ENCODE results near the gene AOAH. TPM values are rescaled to one million over a fixed set of nuclear protein-coding genes. Genes with fewer than 3 reads are reported as not detected.

AOAH gene
- total RNA-seq, 1 donor from 2014 or later = 14.0 TPM

DNA sequence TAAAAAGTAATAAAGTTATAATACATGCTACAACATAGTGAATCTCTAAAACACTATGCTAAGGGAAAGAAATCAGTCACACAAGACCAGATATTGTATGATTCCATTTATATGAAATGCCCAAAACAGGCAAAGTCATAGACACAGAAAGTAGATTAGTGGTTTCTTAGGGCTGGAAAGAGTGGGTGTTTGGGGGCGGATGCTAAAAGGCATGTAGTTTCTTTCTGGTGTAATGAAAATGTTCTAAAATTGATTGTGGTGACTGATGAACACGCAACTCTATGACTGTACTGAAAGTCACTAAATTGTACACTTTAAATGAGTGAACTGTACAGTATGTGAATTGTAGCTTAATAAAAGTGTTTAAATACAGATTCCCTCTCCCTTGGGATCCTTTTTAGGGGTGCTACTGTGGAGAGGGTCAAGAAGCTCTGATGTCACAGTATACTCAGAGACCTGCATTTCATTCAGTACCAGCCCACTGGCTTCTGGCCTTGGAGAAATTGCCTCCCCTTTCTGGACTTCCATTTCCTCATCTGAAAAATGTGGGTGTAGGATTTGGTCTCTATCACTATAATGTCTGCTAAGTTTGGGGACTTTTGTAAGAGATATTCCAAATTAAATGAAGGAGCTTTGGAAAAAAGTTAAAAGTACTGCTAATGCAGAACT, 46.4 kb downstream of the AOAH start:
- no peaks in the 10 kb centered on the region for H3K27me3 Mint-ChIP-seq (ENCODE audit: insufficient read depth)
- intact Hi-C loops (cut with micrococcal nuclease) = loop anchor here (1.0 to 5.0 kb wide), 15 partner anchors 8 to 769 kb away; partner anchors contain the start of gene ELMO1
- H3K9me3 Mint-ChIP-seq = no peaks in the 10 kb centered on the region
- H3K4me3 Mint-ChIP-seq = peak overlapping the region; percentile 67
- H3K36me3 Mint-ChIP-seq (ENCODE audit: low read depth) = peaks cover 6% of the 10 kb centered on the region
- peak overlapping the region; percentile 89 for H3K27ac Mint-ChIP-seq
- H3K4me1 Mint-ChIP-seq (ENCODE audit: low read depth) = peaks cover 56% of the 10 kb centered on the region
- no peak for DNase-seq (ENCODE audit: low spot score)

- peaks cover 12% of the 10 kb centered on the region for H3K36me3 Mint-ChIP-seq (ENCODE audit: low read depth)
- no peaks in the 10 kb centered on the region for H3K27me3 Mint-ChIP-seq (ENCODE audit: insufficient read depth)
- H3K9me3 Mint-ChIP-seq = no peaks in the 10 kb centered on the region
- H3K4me3 Mint-ChIP-seq = no peak overlapping the region
- H3K4me1 Mint-ChIP-seq (ENCODE audit: low read depth) = peaks cover 71% of the 10 kb centered on the region
- intact Hi-C loops (cut with micrococcal nuclease) = no loop called here
- H3K27ac Mint-ChIP-seq = no peak overlapping the region
- no peak for DNase-seq (ENCODE audit: low spot score)
These were observed 50.6 kb downstream of the AOAH start for GRCh38 chr7:36673703-36674102.

- DNase-seq (ENCODE audit: low spot score) = no peak
- intact Hi-C loops (cut with micrococcal nuclease) = loop anchor here (1.0 to 2.0 kb wide), 3 partner anchors 69 to 230 kb away; no protein-coding TSS in a partner anchor
- peaks cover 61% of the 10 kb centered on the region for H3K4me1 Mint-ChIP-seq (ENCODE audit: low read depth)
These were observed 52.9 kb downstream of the AOAH start for GRCh38 chr7:36671432-36671829.

GRCh38 chr7:36670585-36671431, 53.5 kb downstream of the AOAH start:
- Mint-ChIP-seq H3K4me3 (no peak overlapping the region), H3K4me1 (ENCODE audit: low read depth) (peaks cover 55% of the 10 kb centered on the region), H3K27ac (no peak overlapping the region), H3K36me3 (ENCODE audit: low read depth) (peaks cover 10% of the 10 kb centered on the region), H3K9me3 (no peaks in the 10 kb centered on the region), H3K27me3 (ENCODE audit: insufficient read depth) (no peaks in the 10 kb centered on the region)
- DNase-seq (ENCODE audit: low spot score) = peak; percentile 54
- intact Hi-C loops (cut with micrococcal nuclease) = loop anchor here (1.0 to 2.0 kb wide), 4 partner anchors 68 to 511 kb away; no protein-coding TSS in a partner anchor

More at GRCh38 chr7:36671432-36671829, 52.9 kb downstream of the AOAH start:
- no peak overlapping the region for H3K27ac Mint-ChIP-seq
- H3K9me3 Mint-ChIP-seq = no peaks in the 10 kb centered on the region
- no peak overlapping the region for H3K4me3 Mint-ChIP-seq
- H3K27me3 Mint-ChIP-seq (ENCODE audit: insufficient read depth) = no peaks in the 10 kb centered on the region
- H3K36me3 Mint-ChIP-seq (ENCODE audit: low read depth) = peaks cover 10% of the 10 kb centered on the region

DNA sequence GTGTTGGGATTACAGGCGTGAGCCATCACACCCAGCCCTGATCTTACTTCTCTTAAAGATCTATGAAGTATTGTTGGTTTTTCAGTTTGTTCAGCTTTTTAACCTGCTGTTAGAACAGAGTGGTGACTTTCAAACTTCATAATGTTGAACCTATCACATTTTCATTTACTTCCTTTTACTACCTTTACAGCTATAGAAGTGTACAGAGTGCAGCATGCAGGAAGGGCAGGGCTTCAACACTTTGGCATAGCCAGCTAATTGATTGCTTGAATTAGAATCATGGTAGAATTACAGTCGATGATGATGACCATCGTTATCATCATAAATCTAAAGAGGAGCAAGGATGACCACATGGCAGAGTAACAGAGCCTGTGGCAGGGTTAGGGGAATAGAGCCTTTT, 55.5 kb downstream of the AOAH start:
- H3K27ac Mint-ChIP-seq = peak overlapping the region; percentile 15
- no peaks in the 10 kb centered on the region for H3K9me3 Mint-ChIP-seq
- no peak for DNase-seq (ENCODE audit: low spot score)
- no peak overlapping the region for H3K4me3 Mint-ChIP-seq
- no peaks in the 10 kb centered on the region for H3K27me3 Mint-ChIP-seq (ENCODE audit: insufficient read depth)
- intact Hi-C loops (cut with micrococcal nuclease) = no loop called here
- H3K4me1 Mint-ChIP-seq (ENCODE audit: low read depth) = peaks cover 44% of the 10 kb centered on the region
- H3K36me3 Mint-ChIP-seq (ENCODE audit: low read depth) = peaks cover 15% of the 10 kb centered on the region

GRCh38 chr7:36668080-36668479, 56.2 kb downstream of the AOAH start:
- Mint-ChIP-seq H3K27ac (no peak overlapping the region), H3K9me3 (no peaks in the 10 kb centered on the region), H3K4me1 (ENCODE audit: low read depth) (peaks cover 44% of the 10 kb centered on the region), H3K4me3 (no peak overlapping the region), H3K27me3 (ENCODE audit: insufficient read depth) (no peaks in the 10 kb centered on the region), H3K36me3 (ENCODE audit: low read depth) (peaks cover 15% of the 10 kb centered on the region)
- no peak for DNase-seq (ENCODE audit: low spot score)
- intact Hi-C loops (cut with micrococcal nuclease) = no loop called here

- intact Hi-C loops (cut with micrococcal nuclease) = no loop called here
These were observed 57.1 kb downstream of the AOAH start for GRCh38 chr7:36667007-36667745.

GRCh38 chr7:36663481-36663880, 60.8 kb downstream of the AOAH start:
- peaks cover 2% of the 10 kb centered on the region for H3K27me3 Mint-ChIP-seq (ENCODE audit: insufficient read depth)
- H3K36me3 Mint-ChIP-seq (ENCODE audit: low read depth) = peaks cover 8% of the 10 kb centered on the region
- DNase-seq (ENCODE audit: low spot score) = no peak
- intact Hi-C loops (cut with micrococcal nuclease) = no loop called here
- H3K9me3 Mint-ChIP-seq = no peaks in the 10 kb centered on the region
- no peak overlapping the region for H3K4me3 Mint-ChIP-seq
- H3K4me1 Mint-ChIP-seq (ENCODE audit: low read depth) = peaks cover 19% of the 10 kb centered on the region
- no peak overlapping the region for H3K27ac Mint-ChIP-seq

More at GRCh38 chr7:36667007-36667745, 57.1 kb downstream of the AOAH start:
- DNase-seq (ENCODE audit: low spot score) = no peak
- Mint-ChIP-seq H3K27ac (no peak overlapping the region), H3K4me1 (ENCODE audit: low read depth) (peaks cover 42% of the 10 kb centered on the region), H3K36me3 (ENCODE audit: low read depth) (peaks cover 15% of the 10 kb centered on the region), H3K4me3 (no peak overlapping the region), H3K27me3 (ENCODE audit: insufficient read depth) (no peaks in the 10 kb centered on the region), H3K9me3 (no peaks in the 10 kb centered on the region)

DNA sequence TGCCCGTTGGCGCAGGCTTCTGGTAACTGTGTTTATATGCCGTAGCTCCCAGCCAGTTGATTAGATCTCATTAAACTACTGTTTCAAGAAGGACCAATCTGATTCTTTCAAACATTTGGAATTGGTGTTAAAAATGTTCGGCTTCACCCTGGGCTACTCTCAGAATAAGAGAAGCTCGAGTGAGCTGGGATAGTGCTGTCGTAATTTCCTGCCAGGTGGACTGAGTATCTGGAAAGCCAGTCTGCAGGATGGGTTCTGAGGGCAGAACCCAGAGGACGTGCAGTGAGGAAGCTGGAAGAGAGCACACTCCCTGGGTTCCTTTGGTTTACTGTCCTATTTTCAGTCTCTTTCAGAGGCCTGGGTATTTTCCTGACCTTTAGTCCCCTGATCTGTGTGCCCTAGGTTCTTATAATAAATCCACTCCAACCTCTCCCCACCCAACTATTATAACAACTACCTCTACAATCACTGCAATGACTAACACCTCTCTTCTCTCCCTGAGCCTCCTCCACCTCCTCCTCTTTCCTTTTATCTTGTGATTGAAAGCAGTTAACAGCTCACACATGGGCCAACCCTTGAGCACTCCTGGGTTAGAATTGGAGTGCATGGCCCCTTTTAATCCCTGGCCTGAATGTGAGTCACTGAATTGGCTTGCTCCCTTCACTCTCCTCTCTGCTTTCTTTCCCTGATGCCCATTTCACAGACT, 63.0 kb downstream of the AOAH start:
- DNase-seq (ENCODE audit: low spot score) = no peak
- Mint-ChIP-seq H3K27ac (no peak overlapping the region), H3K27me3 (ENCODE audit: insufficient read depth) (peaks cover 2% of the 10 kb centered on the region), H3K4me3 (no peak overlapping the region), H3K4me1 (ENCODE audit: low read depth) (peaks cover 15% of the 10 kb centered on the region), H3K9me3 (no peaks in the 10 kb centered on the region), H3K36me3 (ENCODE audit: low read depth) (peaks cover 8% of the 10 kb centered on the region)
- intact Hi-C loops (cut with micrococcal nuclease) = no loop called here

DNA sequence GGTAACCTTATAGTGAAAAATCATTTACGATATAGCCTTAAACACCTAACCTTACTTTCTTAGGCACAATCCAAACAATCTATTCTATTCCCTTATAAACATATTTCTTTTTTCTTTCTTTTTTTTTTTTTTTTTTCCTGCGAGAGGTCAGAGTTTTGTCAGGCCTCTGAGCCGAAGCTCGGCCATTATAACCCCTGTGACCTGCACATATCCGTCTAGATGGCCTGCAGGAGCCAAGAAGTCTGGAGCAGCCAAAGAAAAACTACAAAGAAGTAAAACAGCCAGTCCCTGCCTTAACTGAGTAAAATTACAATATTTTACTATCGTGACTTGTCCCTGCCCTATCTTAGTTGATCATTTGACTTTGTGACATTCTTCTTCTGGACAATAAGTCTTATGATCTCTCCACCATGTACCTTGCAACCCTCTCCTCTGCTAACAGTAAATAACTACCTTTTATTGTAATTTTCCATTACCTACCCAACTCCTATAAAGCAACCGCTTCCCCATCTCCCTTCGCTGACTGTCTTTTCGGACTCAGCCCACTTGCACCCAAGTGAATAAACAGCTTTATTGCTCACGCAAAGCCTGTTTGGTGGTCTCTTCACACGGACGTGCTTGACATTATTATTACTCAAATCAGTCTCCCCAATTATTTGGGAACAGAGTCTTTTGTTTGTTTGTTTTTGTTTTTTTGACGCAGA, 64.5 kb downstream of the AOAH start:
- intact Hi-C loops (cut with micrococcal nuclease) = no loop called here
- no peak for DNase-seq (ENCODE audit: low spot score)
- H3K9me3 Mint-ChIP-seq = no peaks in the 10 kb centered on the region
- H3K4me3 Mint-ChIP-seq = no peak overlapping the region
- no peak overlapping the region for H3K27ac Mint-ChIP-seq
- peaks cover 10% of the 10 kb centered on the region for H3K36me3 Mint-ChIP-seq (ENCODE audit: low read depth)
- H3K27me3 Mint-ChIP-seq (ENCODE audit: insufficient read depth) = peaks cover 2% of the 10 kb centered on the region
- peaks cover 15% of the 10 kb centered on the region for H3K4me1 Mint-ChIP-seq (ENCODE audit: low read depth)

DNA sequence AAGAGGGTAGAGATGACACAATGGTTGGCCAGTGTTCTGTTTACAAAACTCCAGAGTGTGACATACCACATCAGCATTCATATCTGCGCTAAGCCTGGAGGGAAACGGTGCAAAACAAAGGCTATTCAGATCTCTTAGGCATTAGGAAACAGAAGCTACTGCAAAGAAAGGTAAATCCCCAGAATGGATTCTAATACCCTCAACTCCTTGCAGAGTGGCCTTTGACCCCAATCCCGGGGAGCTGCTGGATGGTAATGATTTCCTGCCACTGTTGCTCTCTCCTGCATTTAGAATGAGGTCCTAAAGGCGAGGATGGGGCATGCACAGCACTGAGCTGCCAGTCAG, 65.2 kb downstream of the AOAH start:
- Mint-ChIP-seq H3K4me1 (ENCODE audit: low read depth) (peaks cover 15% of the 10 kb centered on the region), H3K4me3 (no peak overlapping the region), H3K36me3 (ENCODE audit: low read depth) (peaks cover 9% of the 10 kb centered on the region), H3K9me3 (no peaks in the 10 kb centered on the region), H3K27me3 (ENCODE audit: insufficient read depth) (peaks cover 2% of the 10 kb centered on the region), H3K27ac (no peak overlapping the region)
- intact Hi-C loops (cut with micrococcal nuclease) = no loop called here
- no peak for DNase-seq (ENCODE audit: low spot score)
